ENCODE results near the gene KCNQ1. TPM values are rescaled to one million over a fixed set of nuclear protein-coding genes. Genes with fewer than 3 reads are reported as not detected.
A peak's percentile ranks its signal among the peaks of the same experiment; 100 is the strongest.

KCNQ1 gene
- total RNA-seq, 1 donor from 2014 or later: 1.6 TPM

DNA sequence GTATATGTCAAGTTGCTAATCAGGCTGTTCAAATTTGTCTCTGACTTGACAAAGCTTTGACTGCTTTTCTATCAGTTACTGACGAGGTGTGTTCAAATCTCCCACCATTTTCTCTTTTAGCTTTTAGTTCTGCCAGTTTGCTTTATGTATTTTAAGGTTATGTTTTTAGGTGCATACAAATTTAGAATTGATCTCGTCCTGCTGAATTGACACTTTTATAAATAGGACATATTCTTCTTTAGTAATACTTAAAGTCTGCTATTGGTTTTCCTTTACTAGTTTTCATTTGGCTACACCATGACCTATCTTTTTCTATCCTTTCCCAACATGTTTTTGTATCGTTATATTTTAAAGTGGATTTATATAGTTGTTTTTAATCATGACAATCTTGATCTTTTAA, 320.7 kb downstream of the KCNQ1 start:
- no peak for TF ChIP-seq CTCF (IDR thresholded peaks at IDR 0.05; ENCODE audit: insufficient read depth, low read length, severe bottlenecking)
- no peak overlapping the region for H3K4me3 ChIP-seq (ENCODE audit: low read depth, low read length)
- no peak for FAIRE-seq
- no peak for DNase-seq (ENCODE audit: low read depth)
- no peaks in the 10 kb centered on the region for H3K36me3 ChIP-seq (ENCODE audit: control insufficient read depth, insufficient read depth, low read length)
- no peaks in the 10 kb centered on the region for H3K27me3 ChIP-seq (ENCODE audit: control insufficient read depth, insufficient read depth, low read length)

- H3K4me3 ChIP-seq (ENCODE audit: low read depth, low read length): no peak overlapping the region
- FAIRE-seq (no peak), DNase-seq (ENCODE audit: low read depth) (no peak)
- no peaks in the 10 kb centered on the region for H3K36me3 ChIP-seq (ENCODE audit: control insufficient read depth, insufficient read depth, low read length)
- H3K27me3 ChIP-seq (ENCODE audit: control insufficient read depth, insufficient read depth, low read length): no peaks in the 10 kb centered on the region
- no peak for TF ChIP-seq CTCF (IDR thresholded peaks at IDR 0.05; ENCODE audit: insufficient read depth, low read length, severe bottlenecking)
These were observed 321.4 kb downstream of the KCNQ1 start for GRCh38 chr11:2766166-2766565.

- H3K36me3 ChIP-seq (ENCODE audit: control insufficient read depth, insufficient read depth, low read length): no peaks in the 10 kb centered on the region
- DNase-seq (ENCODE audit: low read depth): no peak
- peaks cover 1% of the 10 kb centered on the region for H3K27me3 ChIP-seq (ENCODE audit: control insufficient read depth, insufficient read depth, low read length)
- no peak overlapping the region for H3K4me3 ChIP-seq (ENCODE audit: low read depth, low read length)
- no peak for FAIRE-seq
- TF ChIP-seq CTCF (IDR thresholded peaks at IDR 0.05; ENCODE audit: insufficient read depth, low read length, severe bottlenecking): no peak
These were observed 322.3 kb downstream of the KCNQ1 start for GRCh38 chr11:2767071-2767470.

DNA sequence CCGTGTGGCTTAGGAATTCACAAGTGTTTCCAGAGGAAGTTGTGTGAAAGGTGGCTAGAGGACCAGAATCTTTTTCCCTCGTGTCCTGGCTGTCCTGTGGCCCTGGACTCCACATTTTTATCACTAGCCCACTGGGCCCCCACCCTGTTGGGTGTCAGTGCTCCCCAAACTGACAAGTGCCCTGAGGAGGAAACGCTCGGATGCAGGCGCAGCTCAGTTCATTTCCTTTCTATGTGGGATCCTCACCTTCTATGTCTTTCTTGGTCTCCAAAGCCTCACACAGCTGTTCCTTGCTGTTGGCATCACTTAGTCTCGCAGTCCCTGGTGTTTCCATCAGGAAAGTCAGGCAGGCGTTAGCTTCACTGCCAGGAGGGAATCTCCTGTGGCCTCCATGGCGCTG, 323.0 kb downstream of the KCNQ1 start:
- Histone ChIP-seq H3K27me3 (ENCODE audit: control insufficient read depth, insufficient read depth, low read length) (peaks cover 1% of the 10 kb centered on the region), H3K36me3 (ENCODE audit: control insufficient read depth, insufficient read depth, low read length) (no peaks in the 10 kb centered on the region), H3K4me3 (ENCODE audit: low read depth, low read length) (no peak overlapping the region)
- no peak for FAIRE-seq
- no peak for DNase-seq (ENCODE audit: low read depth)
- no peak for TF ChIP-seq CTCF (IDR thresholded peaks at IDR 0.05; ENCODE audit: insufficient read depth, low read length, severe bottlenecking)

DNA sequence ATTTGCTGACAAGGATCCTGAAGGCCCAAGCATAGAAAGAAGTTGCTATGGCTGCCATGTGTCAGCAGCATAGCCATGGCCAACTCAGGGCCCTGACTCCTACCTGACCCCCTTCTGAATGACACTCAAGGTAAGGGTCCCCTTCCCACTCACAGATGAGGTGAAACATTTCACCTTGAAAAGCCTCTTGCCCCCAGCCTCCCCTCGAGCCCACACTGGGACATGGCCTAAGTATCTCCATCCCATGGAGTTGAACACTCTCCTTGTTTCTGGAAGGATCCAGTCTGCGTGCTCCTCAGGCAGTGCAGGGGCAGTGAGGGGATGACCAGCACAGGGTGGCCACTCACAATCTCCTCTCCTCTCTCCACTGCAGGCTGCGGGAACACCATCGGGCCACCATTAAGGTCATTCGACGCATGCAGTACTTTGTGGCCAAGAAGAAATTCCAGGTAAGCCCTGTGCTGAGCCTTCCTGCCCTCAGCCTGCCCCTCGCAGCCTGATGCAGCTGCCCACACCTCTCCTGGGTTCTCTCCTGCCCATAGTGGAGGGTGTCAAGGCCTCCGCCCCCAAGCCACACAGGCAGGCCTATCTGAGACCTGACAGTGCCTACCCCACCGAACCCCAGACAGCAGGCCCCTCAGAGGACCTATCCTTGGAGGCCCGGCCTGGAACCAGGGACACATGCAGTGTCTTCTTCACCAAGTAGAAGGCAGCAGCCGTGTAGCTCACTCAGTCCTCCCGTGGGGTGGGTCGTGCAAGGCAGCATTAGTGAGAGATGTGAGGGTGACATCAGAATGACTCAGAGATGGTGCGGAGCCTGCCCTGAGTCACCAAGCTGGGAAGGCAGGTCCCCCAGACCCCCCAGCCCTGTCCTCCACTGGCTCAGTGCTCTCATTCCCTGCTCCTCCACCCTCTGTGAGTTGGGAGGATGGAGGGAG, 323.9 kb downstream of the KCNQ1 start:
- peak; percentile 79 for DNase-seq (ENCODE audit: low read depth)
- Histone ChIP-seq H3K36me3 (ENCODE audit: control insufficient read depth, insufficient read depth, low read length) (no peaks in the 10 kb centered on the region), H3K4me3 (ENCODE audit: low read depth, low read length) (no peak overlapping the region), H3K27me3 (ENCODE audit: control insufficient read depth, insufficient read depth, low read length) (peaks cover 1% of the 10 kb centered on the region)
- FAIRE-seq: peak; percentile 79
- TF ChIP-seq CTCF (IDR thresholded peaks at IDR 0.05; ENCODE audit: insufficient read depth, low read length, severe bottlenecking): no peak

Data from bronchial epithelial cell (primary cell).